DLD1 (cell line): ENCODE measurements around the gene ERBIN.

Experiments used
- in situ Hi-C: cut with HindIII; loops from 2 replicates; pipeline ENCODE4 v1.10.0; 2017; ENCODE audit warnings: low sequenced_read_pairs

ERBIN gene

DNA sequence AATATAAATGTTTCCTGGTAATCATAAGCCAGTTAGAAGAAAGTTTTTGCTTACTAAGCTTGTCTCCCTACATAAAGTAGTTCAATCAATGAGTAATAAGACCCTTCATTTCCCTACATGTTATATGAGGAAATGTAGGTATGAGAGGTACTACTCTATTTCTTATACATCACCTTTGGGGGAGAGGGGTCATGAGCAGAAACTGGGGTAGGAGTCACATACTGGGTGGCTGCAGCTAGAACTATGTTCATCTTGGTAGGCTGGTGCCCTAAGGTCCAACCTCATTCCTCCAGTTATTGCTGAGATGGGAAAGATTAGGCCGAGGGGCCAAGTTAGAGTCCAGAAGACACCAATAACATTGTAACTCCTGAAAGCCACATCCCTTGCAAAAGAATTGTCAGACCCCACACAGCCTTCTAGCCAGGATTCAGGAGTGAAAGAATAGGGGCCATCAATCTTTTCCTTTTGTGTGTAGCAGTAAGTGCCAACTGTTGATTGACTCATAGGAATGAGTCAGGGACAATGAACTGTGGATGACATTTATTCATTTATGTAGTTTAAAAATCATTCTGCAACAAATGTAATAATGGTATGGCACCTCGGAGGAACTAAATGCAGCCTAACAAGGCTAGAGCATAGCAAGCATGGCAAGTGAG lies 196.1 kb downstream of the ERBIN start:
- in situ Hi-C loops = no loop called here

DNA sequence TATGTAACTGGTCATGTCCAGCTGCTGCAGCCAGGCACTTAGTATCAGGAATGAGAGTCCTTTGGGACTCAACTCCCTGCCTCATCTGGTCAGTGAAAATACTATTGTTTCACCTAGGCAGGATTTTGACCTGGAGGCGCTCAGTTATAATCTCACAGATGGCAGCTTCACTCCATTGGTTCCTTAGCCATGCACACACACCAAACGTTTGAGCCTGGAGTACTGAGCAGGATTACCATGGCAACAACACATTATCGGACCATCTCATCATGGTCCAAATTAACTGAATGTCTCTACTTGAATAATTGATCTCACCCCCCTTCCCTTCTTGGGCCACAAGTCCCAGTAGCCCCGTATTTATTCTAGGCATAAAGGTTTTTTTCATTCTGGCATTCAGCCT lies 202.8 kb downstream of the ERBIN start:
- in situ Hi-C loops = no loop called here

DNA sequence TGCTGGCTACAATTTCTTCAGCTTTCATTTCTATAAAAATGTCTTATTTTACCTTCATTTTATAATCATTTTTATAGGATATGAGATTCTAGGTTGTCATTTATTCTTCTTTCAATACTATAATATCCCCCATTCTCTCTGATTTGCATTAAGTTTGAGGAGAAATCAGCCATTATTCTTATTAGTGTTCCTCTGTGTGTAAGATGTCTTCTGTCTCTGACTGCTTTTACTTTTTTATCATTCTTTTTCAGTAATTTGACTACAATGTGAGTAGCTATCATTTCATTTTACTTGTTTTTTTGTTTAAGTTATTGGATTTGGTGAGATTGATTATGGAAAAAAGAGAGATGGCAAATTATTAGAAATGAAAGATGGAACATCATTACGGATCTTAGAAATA lies 204.1 kb downstream of the ERBIN start:
- in situ Hi-C loops = no loop called here
